ENCODE measurements around the gene CORO6. TPM values are rescaled to one million over a fixed set of nuclear protein-coding genes. Genes with fewer than 3 reads are reported as not detected.

Gene CORO6
- total and polyA plus RNA-seq, 10 of the 15 experiments (the other 5 are each of a cell fraction or from before 2014, with no cell fraction given): 0.26 to 5.0 (median 1.7) TPM; not detected in 1

DNA sequence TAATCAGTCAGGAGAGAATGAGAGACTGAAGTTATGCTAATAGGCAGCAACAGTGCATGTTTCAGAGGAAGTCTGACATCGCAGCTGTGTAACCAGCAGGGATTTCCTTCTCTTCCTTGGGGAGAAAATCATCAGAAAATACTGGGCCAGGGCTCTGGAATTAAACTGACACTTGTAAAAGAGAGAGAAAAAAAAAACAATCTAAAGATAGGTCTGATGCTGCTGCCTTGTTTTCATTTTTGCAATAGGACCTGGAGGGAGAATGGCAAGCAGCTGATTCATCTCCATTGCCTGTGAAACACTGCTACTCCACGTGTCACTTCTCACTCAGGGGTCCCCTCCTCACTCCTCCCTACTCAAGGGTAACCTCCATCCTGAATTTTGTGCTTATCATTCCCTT is 17.7 kb upstream of the CORO6 start:
- 5% methylated on average over 2 of the region's 2 CpGs for WGBS (ENCODE audit: insufficient coverage, insufficient replicate concordance, low lambda C conversion rate, missing lambda C conversion rate)
- H3K9ac ChIP-seq (ENCODE audit: control insufficient read depth, insufficient read depth, low read length): no peak overlapping the region
- H3K79me2 ChIP-seq (ENCODE audit: control insufficient read depth, insufficient read depth, low read length): no peaks in the 10 kb centered on the region
- intact Hi-C loops (cut with micrococcal nuclease; ENCODE audit: unreplicated experiment): no loop called here
- FAIRE-seq (no peak), DNase-seq (ENCODE audit: low read depth, low spot score) (no peak), ATAC-seq (no peak)
- H3K4me1 ChIP-seq (ENCODE audit: control insufficient read depth, insufficient read depth, low read length): peaks cover 3% of the 10 kb centered on the region
- no peak overlapping the region for H2AFZ ChIP-seq (ENCODE audit: control insufficient read depth, low read depth, low read length)
- peaks cover 9 to 29% of the 10 kb centered on the region in 2 experiments for H3K36me3 ChIP-seq (ENCODE audit: control insufficient read depth in 2 of 2, insufficient read depth in 2 of 2, low read length in 1 of 2)
- no peak overlapping the region for H3K4me3 ChIP-seq
- no peak overlapping the region for H3K4me2 ChIP-seq (ENCODE audit: control insufficient read depth, insufficient read depth)
- TF ChIP-seq, protein P1, sequence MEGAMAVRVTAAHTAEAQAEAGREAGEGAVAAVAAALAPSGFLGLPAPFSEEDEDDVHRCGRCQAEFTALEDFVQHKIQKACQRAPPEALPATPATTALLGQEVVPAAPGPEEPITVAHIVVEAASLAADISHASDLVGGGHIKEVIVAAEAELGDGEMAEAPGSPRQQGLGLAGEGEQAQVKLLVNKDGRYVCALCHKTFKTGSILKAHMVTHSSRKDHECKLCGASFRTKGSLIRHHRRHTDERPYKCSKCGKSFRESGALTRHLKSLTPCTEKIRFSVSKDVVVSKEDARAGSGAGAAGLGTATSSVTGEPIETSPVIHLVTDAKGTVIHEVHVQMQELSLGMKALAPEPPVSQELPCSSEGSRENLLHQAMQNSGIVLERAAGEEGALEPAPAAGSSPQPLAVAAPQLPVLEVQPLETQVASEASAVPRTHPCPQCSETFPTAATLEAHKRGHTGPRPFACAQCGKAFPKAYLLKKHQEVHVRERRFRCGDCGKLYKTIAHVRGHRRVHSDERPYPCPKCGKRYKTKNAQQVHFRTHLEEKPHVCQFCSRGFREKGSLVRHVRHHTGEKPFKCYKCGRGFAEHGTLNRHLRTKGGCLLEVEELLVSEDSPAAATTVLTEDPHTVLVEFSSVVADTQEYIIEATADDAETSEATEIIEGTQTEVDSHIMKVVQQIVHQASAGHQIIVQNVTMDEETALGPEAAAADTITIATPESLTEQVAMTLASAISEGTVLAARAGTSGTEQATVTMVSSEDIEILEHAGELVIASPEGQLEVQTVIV (IDR thresholded peaks at IDR 0.05; ENCODE audit: borderline replicate concordance, partially characterized antibody): no peak
- TF ChIP-seq SMAD5 (IDR thresholded peaks at IDR 0.05; ENCODE audit: low read depth) (no peak), SRF (IDR thresholded peaks at IDR 0.05; ENCODE audit: low read depth in 2 of 2, low read length in 2 of 2) (no peak), ZBED1 (IDR thresholded peaks at IDR 0.05; ENCODE audit: borderline replicate concordance) (no peak), ASH2L (IDR thresholded peaks at IDR 0.05; ENCODE audit: borderline replicate concordance, low read depth) (no peak), NR2C2 (IDR thresholded peaks at IDR 0.05; ENCODE audit: borderline replicate concordance, control insufficient read depth, insufficient read length, low read depth) (no peak)
- TF ChIP-seq, protein P2, sequence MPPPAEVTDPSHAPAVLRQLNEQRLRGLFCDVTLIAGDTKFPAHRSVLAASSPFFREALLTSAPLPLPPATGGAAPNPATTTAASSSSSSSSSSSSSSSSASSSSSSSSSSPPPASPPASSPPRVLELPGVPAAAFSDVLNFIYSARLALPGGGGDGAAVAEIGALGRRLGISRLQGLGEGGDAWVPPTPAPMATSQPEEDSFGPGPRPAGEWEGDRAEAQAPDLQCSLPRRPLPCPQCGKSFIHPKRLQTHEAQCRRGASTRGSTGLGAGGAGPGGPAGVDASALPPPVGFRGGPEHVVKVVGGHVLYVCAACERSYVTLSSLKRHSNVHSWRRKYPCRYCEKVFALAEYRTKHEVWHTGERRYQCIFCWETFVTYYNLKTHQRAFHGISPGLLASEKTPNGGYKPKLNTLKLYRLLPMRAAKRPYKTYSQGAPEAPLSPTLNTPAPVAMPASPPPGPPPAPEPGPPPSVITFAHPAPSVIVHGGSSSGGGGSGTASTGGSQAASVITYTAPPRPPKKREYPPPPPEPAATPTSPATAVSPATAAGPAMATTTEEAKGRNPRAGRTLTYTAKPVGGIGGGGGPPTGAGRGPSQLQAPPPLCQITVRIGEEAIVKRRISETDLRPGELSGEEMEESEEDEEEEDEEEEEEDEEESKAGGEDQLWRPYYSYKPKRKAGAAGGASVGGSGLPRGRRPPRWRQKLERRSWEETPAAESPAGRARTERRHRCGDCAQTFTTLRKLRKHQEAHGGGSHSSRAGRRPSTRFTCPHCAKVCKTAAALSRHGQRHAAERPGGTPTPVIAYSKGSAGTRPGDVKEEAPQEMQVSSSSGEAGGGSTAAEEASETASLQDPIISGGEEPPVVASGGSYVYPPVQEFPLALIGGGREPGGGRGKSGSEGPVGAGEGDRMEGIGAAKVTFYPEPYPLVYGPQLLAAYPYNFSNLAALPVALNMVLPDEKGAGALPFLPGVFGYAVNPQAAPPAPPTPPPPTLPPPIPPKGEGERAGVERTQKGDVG (CRISPR knock-in tag; IDR thresholded peaks at IDR 0.05): no peak
- SMC1A ChIA-PET (ENCODE audit: uncharacterized antibody, unreplicated experiment): interaction anchor here (0.8 to 9.0 kb wide), 9 partner anchors 48 to 378 kb away, joined by 3 to 94 read pairs (median 6); partner anchors contain the start of gene SSH2
- BruUV-seq (replicated peaks): no TSS peak
- CTCF ChIA-PET: interaction anchor here (1.1 to 6.6 kb wide), 13 partner anchors 14 to 290 kb away, joined by 3 to 112 read pairs (median 6); no protein-coding TSS in a partner anchor
- in situ Hi-C loops (cut with MboI): loop anchor here (5.0 kb wide), 1 partner anchor 137 kb away; no protein-coding TSS in a partner anchor
- RAD21 ChIA-PET (ENCODE audit: unreplicated experiment): interaction anchor here (1.2 to 8.9 kb wide), 9 partner anchors 22 to 290 kb away, joined by 3 to 133 read pairs (median 6); partner anchors contain the start of gene SSH2
- POLR2A ChIA-PET: no interaction called here
- H3K9me3 ChIP-seq (replicated peaks; ENCODE audit: control insufficient read depth, insufficient read depth, low read length): no peaks in the 10 kb centered on the region
- no peaks in the 10 kb centered on the region for H4K20me1 ChIP-seq (ENCODE audit: control insufficient read depth, insufficient read depth)
- no peaks in the 10 kb centered on the region for H3K27me3 ChIP-seq (replicated peaks in 1 of 2; ENCODE audit: control insufficient read depth in 2 of 2, insufficient read depth in 2 of 2, low read length in 1 of 2)
- no peak overlapping the region for H3K27ac ChIP-seq (ENCODE audit: control insufficient read depth, insufficient read depth)
